ENCODE measurements around the gene MDFIC. TPM values are rescaled to one million over a fixed set of nuclear protein-coding genes. Genes with fewer than 3 reads are reported as not detected.

Gene MDFIC
- total and polyA plus RNA-seq, 10 donors: 22.1 to 97.3 (median 50.8) TPM

DNA sequence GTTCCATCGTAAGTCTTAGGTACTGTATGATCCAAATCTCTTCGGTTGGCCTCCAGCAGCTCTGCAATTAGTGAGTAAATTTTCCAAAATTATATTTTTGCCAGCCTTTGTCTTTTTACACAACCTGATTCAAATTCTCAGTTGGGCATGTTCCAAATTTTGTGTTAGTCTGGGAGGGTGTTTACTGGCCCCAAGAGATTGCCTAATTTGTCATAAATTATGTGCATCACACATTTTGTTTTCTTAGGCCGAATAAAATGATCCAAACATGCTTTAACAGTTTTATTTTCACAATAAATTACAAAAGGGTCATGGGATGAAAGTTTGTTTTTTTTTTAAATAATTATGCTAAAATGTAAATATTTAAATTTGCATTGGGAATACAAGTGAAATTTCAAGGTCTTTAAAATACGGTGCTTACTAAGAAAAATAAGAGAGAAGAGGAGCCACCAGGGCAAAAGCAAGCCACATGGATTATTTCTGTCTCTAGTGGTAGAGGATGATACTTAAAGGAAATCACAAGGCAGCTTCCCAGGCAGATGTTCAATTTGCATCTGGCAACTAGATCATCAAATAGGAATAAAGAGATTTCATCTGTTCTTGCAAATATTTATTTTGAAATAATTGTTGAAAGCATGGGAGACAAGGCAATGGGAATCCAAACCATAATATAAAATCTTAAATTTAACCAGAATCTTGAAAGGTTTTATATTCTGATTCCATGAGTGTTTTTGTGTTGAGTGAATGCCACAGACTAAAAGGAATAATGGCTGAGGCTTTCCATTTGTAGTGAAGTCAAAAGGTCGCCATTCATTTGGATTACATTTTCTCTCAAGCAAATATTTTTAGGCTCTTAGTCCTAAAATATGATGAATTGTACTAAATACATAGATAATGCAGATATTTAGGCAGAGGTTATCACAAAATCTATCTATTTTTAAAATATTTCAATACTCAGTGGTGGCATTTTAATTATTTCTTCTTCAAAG is 111.1 kb downstream of the MDFIC start:
- Histone ChIP-seq H3K27me3 (replicated peaks in 1 of 7) (no peaks in the 10 kb centered on the region), H3K9me3 (no peaks in the 10 kb centered on the region), H3K4me1 (peaks cover 0 to 4% (median 0%) of the 10 kb centered on the region in 6 donors), H3K27ac (no peak overlapping the region), H3K4me3 (no peak overlapping the region), H3K36me3 (no peaks in the 10 kb centered on the region)
- intact Hi-C loops (cut with DNase I; ENCODE audit: low total_unique reads): no loop called here
- WGBS, 5 donors: 79 to 92% (median 83%) methylated on average over 5 of the region's 5 CpGs
- TF ChIP-seq, protein P1, sequence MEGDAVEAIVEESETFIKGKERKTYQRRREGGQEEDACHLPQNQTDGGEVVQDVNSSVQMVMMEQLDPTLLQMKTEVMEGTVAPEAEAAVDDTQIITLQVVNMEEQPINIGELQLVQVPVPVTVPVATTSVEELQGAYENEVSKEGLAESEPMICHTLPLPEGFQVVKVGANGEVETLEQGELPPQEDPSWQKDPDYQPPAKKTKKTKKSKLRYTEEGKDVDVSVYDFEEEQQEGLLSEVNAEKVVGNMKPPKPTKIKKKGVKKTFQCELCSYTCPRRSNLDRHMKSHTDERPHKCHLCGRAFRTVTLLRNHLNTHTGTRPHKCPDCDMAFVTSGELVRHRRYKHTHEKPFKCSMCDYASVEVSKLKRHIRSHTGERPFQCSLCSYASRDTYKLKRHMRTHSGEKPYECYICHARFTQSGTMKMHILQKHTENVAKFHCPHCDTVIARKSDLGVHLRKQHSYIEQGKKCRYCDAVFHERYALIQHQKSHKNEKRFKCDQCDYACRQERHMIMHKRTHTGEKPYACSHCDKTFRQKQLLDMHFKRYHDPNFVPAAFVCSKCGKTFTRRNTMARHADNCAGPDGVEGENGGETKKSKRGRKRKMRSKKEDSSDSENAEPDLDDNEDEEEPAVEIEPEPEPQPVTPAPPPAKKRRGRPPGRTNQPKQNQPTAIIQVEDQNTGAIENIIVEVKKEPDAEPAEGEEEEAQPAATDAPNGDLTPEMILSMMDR (IDR thresholded peaks at IDR 0.05 in 8 of 11, conservative IDR thresholded peaks at IDR 0.05 in 3 of 11): no peak
- TF ChIP-seq POLR2A (IDR thresholded peaks at IDR 0.05) (no peak), POLR2AphosphoS5 (IDR thresholded peaks at IDR 0.05) (no peak)
- DNase-seq: no peak

DNA sequence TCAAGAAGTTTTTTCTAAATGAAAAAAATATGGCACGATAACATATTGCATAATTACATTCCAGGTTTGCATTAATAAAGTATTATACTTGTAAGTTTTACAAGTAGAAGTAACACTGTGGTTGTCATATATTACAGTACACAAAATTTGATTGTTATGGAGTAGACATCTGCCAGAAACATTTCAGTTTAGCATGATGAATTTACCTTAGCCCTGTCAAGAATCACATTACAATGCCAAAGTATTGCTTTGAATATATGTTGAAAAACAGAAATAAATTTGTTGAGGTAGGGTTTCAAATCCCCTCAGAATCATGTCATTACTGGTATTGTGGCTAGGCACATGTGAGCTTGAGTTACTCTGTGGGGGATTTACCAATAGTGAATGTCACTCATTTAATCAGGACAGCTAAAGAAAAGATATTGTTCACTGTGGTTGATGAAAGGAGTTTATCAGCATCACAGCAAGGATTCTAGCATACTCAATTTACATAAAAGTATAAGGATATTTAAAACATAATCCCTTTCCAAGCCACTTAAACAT is 112.1 kb downstream of the MDFIC start:
- no peak for DNase-seq
- no peaks in the 10 kb centered on the region for H3K36me3 ChIP-seq
- TF ChIP-seq, protein P1 (IDR thresholded peaks at IDR 0.05 in 8 of 11, conservative IDR thresholded peaks at IDR 0.05 in 3 of 11): no peak
- no peak for TF ChIP-seq POLR2A (IDR thresholded peaks at IDR 0.05)
- no peak for TF ChIP-seq POLR2AphosphoS5 (IDR thresholded peaks at IDR 0.05)
- 86 to 91% (median 87%) methylated on average over 1 of the region's 1 CpG for WGBS, 5 donors
- H3K4me3 ChIP-seq: no peak overlapping the region
- H3K27ac ChIP-seq: no peak overlapping the region
- H3K9me3 ChIP-seq: no peaks in the 10 kb centered on the region
- intact Hi-C loops (cut with DNase I; ENCODE audit: low total_unique reads): no loop called here
- H3K4me1 ChIP-seq: peaks cover 0 to 4% (median 0%) of the 10 kb centered on the region in 6 donors
- no peaks in the 10 kb centered on the region for H3K27me3 ChIP-seq (replicated peaks in 1 of 7)

DNA sequence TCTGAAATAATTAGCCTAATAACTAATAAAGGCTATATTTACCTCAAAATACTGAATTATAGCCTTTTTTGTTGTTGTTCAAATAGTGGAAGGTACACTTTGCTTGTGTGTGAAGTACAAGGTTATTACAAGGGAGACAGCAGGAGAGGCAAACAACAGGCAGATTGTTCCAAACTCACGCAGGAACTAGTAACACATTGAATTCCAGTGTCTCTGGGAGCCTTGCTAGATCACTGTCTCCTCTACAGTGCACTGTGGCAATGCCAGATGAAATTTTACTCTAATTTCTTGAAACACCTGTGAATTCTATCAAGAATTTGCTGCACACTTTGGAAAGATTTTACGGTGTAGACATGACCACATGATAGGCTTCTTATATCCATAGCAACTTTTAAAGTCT is 112.6 kb downstream of the MDFIC start:
- Histone ChIP-seq H3K4me3 (no peak overlapping the region), H3K4me1 (peaks cover 0 to 4% (median 0%) of the 10 kb centered on the region in 6 donors), H3K27me3 (replicated peaks in 1 of 7) (no peaks in the 10 kb centered on the region), H3K9me3 (no peaks in the 10 kb centered on the region), H3K27ac (no peak overlapping the region), H3K36me3 (no peaks in the 10 kb centered on the region)
- intact Hi-C loops (cut with DNase I; ENCODE audit: low total_unique reads): no loop called here
- no peak for DNase-seq
- TF ChIP-seq POLR2A (IDR thresholded peaks at IDR 0.05) (no peak), POLR2AphosphoS5 (IDR thresholded peaks at IDR 0.05) (no peak)
- TF ChIP-seq, protein P1 (IDR thresholded peaks at IDR 0.05 in 8 of 11, conservative IDR thresholded peaks at IDR 0.05 in 3 of 11): no peak
- WGBS, 5 donors: 86 to 96% (median 92%) methylated on average over 2 of the region's 2 CpGs
